BE2C (cell line): ENCODE measurements around the gene CHST11.

Source experiments
- DNase-seq: peaks from one replicate; pipeline ENCODE4 v3.0.0-alpha.2; 2020
- H3K27me3 ChIP-seq: fragments of 250-450 bp; sonication (Bioruptor Pico); 2 replicates; pipeline ENCODE4 v1.5.1; 2020; ENCODE audit warnings: mild to moderate bottlenecking
- H3K36me3 ChIP-seq: fragments of 250-450 bp; sonication (Bioruptor Pico); 2 replicates; pipeline ENCODE4 v1.5.1; 2020; ENCODE audit warnings: mild to moderate bottlenecking
- H3K4me1 ChIP-seq: fragments of 250-450 bp; sonication (Bioruptor Pico); 2 replicates; pipeline ENCODE4 v1.5.1; 2020
- H3K4me3 ChIP-seq: 2 replicates; pipeline ENCODE4 v1.5.1; 2011; ENCODE audit warnings: low read depth, low read length
- H3K9me3 ChIP-seq: fragments of 250-450 bp; sonication (Bioruptor Pico); 2 replicates; pipeline ENCODE4 v1.5.1; 2020
- TF ChIP-seq, protein P1 (sequence below): IDR thresholded peaks from 2 replicates; pipeline ENCODE4 v1.5.1; 2012; ENCODE audit warnings: mild to moderate bottlenecking, low read depth, low read length

The CHST11 gene

DNA sequence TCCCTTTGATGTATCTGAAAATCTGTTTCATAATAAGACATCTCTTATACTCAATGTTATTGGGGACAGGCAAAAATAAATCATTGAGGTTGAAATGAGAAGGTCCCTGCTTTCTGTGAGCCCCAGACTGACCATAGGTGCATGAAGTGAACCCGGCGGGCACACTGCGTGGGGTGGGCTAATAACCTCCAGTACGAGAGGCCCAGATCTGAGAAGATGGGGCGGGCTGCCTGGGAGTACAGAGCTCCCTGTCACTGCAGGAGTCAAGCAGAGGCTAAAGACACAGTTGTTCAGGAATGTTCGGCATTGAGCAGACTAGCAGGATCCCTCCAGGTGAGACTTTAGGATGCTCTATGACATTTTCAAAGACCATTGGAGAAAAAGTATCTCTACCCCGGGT is 244.6 kb downstream of the CHST11 start:
- H3K4me3 ChIP-seq: no peak overlapping the region
- no peak for DNase-seq
- H3K9me3 ChIP-seq: no peaks in the 10 kb centered on the region
- TF ChIP-seq, protein P1, sequence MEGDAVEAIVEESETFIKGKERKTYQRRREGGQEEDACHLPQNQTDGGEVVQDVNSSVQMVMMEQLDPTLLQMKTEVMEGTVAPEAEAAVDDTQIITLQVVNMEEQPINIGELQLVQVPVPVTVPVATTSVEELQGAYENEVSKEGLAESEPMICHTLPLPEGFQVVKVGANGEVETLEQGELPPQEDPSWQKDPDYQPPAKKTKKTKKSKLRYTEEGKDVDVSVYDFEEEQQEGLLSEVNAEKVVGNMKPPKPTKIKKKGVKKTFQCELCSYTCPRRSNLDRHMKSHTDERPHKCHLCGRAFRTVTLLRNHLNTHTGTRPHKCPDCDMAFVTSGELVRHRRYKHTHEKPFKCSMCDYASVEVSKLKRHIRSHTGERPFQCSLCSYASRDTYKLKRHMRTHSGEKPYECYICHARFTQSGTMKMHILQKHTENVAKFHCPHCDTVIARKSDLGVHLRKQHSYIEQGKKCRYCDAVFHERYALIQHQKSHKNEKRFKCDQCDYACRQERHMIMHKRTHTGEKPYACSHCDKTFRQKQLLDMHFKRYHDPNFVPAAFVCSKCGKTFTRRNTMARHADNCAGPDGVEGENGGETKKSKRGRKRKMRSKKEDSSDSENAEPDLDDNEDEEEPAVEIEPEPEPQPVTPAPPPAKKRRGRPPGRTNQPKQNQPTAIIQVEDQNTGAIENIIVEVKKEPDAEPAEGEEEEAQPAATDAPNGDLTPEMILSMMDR: no peak
- no peaks in the 10 kb centered on the region for H3K27me3 ChIP-seq
- H3K4me1 ChIP-seq: no peaks in the 10 kb centered on the region; the same call in none of the 2 replicates
- H3K36me3 ChIP-seq: no peaks in the 10 kb centered on the region; the same call in 1 of the 2 replicates

GRCh38 chr12:104701756-104702155 is 245.0 kb downstream of the CHST11 start:
- no peaks in the 10 kb centered on the region for H3K27me3 ChIP-seq
- H3K9me3 ChIP-seq: no peaks in the 10 kb centered on the region
- DNase-seq: no peak
- no peaks in the 10 kb centered on the region; the same call in 1 of the 2 replicates for H3K36me3 ChIP-seq
- TF ChIP-seq, protein P1: no peak
- no peaks in the 10 kb centered on the region; the same call in none of the 2 replicates for H3K4me1 ChIP-seq
- no peak overlapping the region for H3K4me3 ChIP-seq

DNA sequence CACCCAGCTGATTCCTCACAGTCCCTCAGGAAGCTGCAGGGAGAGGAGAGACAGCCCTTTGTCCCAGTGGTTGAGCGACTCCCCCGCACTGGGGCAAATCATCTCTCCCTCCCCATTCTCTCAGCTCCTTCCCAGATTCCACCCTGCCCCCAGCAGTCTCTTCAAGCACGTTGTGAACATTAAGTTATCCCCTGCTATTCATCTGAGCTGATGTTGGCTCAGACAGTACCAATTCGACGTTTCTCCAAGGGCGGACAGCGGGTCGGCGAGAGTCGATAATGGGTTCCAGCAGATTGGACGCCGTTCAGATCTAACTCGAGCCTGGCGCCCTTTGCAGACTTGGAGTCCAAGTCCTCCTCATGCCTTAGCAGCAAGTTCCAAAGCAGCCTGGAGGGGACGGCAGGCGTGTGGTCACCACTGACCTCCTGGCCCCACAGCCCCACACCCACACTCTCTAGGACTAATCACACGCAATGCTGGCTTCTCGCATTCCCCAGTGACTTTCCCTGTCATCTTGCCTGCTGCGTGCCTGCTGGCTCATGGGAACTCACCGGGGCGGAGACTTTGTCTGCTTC is 245.9 kb downstream of the CHST11 start:
- no peaks in the 10 kb centered on the region; the same call in none of the 2 replicates for H3K4me1 ChIP-seq
- DNase-seq: no peak
- H3K36me3 ChIP-seq: no peaks in the 10 kb centered on the region; the same call in 1 of the 2 replicates
- H3K27me3 ChIP-seq: no peaks in the 10 kb centered on the region
- no peak overlapping the region for H3K4me3 ChIP-seq
- TF ChIP-seq, protein P1: no peak
- no peaks in the 10 kb centered on the region for H3K9me3 ChIP-seq

- no peak for DNase-seq
- Histone ChIP-seq H3K9me3 (no peaks in the 10 kb centered on the region), H3K27me3 (no peaks in the 10 kb centered on the region), H3K4me1 (no peaks in the 10 kb centered on the region; the same call in none of the 2 replicates), H3K4me3 (no peak overlapping the region), H3K36me3 (no peaks in the 10 kb centered on the region; the same call in 1 of the 2 replicates)
- TF ChIP-seq, protein P1: no peak
These were observed 246.6 kb downstream of the CHST11 start for GRCh38 chr12:104703372-104703771.

DNA sequence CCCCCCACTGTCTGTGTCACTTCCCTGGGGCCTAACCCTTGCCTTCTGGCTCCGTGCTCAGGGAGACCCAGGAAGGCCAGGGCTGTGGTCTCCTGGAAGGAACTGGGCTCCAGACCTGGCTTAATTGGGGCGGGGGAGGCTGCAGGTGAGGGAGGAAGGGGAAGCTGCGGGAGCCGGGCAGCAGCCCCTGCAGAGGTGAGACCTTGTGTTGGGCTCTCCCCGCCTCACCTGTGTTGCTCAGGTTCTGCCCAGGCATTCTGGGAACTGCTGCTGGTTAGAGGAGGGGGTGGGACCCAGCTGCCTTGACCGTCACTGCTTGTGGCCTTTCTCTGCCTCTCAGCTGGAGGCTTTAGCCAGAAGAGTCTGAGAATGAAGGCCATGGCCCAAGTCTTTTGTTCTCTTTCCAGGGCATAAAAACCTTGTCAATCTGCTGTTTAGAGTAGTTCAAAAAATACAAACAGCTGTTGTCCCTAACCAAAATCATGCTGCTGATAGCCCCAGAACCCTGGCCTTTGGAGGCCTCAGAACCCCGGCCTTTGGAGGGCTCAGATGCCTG is 247.6 kb downstream of the CHST11 start:
- TF ChIP-seq, protein P1: no peak
- no peaks in the 10 kb centered on the region for H3K27me3 ChIP-seq

GRCh38 chr12:104707194-104707593 is 250.4 kb downstream of the CHST11 start:
- TF ChIP-seq, protein P1: no peak
- Histone ChIP-seq H3K4me3 (no peak overlapping the region), H3K27me3 (no peaks in the 10 kb centered on the region), H3K4me1 (peaks cover 11% of the 10 kb centered on the region), H3K9me3 (no peaks in the 10 kb centered on the region), H3K36me3 (no peaks in the 10 kb centered on the region; the same call in 1 of the 2 replicates)
- DNase-seq: no peak

More for the DNA sequence above, 247.6 kb downstream of the CHST11 start:
- H3K4me3 ChIP-seq: no peak overlapping the region
- no peaks in the 10 kb centered on the region for H3K9me3 ChIP-seq
- no peaks in the 10 kb centered on the region; the same call in 1 of the 2 replicates for H3K4me1 ChIP-seq
- H3K36me3 ChIP-seq: no peaks in the 10 kb centered on the region; the same call in 1 of the 2 replicates
- DNase-seq: no peak
